Skin epidermis (tissue), 12 donors: ENCODE measurements around the gene PKIG.
"Not testable (repeated sequence)": the region's sequence is repeated elsewhere in the genome, so short reads cannot be mapped to it uniquely, and the experiment has no call there.

ENCODE experiments used
- H3K27ac ChIP-seq, 21 experiments: fragments of 200-600 bp; sonication (generic) in 11 of 21; one replicate each; pipeline ENCODE4 v1.5.0; 2020; ENCODE audit warnings: mild to moderate bottlenecking in 3 of 21, inconsistent platforms in 2 of 21, moderate library complexity in 2 of 21
- H3K4me3 ChIP-seq, 7 experiments: fragments of 200-600 bp; sonication (generic) in 2 of 7; one replicate each; pipeline ENCODE4 v1.5.0; 2020; ENCODE audit warnings: inconsistent platforms in 2 of 7, mild to moderate bottlenecking in 2 of 7, moderate library complexity in 1 of 7

The PKIG gene

DNA sequence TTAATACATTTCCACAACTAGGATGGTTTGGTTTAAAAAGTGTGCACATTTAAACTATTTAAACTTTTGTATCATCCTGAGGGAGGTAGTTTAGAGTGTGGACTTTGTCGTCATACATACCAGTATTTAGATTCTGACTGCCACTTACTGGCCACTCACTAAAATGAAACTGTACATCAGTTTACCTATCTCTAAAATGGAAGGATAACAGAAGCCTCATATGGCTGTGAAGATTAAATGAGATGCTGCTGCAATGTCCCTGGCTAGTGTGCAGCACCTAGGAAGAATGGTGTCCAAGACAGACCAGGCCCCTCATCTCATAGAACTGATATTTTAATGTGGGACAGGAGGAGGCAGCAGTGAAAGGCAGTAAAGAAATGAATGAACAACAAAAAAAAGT lies 12.0 kb upstream of the PKIG start:
- Histone ChIP-seq H3K4me3 (no peak overlapping the region), H3K27ac (peak overlapping the region in 1 of 21 experiments; percentile 37)

DNA sequence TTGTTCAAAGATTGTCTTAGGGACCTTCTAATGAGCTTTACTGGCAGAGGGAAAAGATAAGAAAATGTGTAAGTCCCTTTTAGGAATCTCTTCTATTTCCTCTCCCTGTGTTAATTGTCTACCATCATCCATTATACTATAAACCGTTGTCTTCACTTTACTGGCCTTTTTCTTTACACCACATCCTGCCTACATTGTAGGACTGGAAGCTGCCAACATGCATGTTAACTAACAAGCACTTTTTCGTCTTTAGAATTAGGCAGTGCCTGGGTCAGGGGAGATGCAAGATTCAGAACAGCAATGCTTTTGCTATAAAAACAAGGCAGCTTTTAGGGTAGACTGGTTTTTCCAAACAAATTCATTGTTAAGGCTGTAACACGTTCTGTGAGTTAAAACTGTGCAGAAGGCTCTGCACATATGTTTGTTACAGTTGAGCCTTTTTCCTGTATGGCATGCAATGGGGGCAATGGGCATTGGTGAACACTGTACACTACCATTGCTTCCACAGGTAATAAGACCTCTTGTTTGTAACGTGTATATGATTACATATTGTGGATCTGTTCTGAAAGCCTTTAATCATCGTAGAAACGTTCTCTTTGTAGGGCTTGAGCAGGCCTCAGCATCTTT lies 10.9 kb upstream of the PKIG start:
- Histone ChIP-seq H3K4me3 (no peak overlapping the region), H3K27ac (peak overlapping the region in 9 of 21 experiments; percentile 3 to 84 (median 66))

DNA sequence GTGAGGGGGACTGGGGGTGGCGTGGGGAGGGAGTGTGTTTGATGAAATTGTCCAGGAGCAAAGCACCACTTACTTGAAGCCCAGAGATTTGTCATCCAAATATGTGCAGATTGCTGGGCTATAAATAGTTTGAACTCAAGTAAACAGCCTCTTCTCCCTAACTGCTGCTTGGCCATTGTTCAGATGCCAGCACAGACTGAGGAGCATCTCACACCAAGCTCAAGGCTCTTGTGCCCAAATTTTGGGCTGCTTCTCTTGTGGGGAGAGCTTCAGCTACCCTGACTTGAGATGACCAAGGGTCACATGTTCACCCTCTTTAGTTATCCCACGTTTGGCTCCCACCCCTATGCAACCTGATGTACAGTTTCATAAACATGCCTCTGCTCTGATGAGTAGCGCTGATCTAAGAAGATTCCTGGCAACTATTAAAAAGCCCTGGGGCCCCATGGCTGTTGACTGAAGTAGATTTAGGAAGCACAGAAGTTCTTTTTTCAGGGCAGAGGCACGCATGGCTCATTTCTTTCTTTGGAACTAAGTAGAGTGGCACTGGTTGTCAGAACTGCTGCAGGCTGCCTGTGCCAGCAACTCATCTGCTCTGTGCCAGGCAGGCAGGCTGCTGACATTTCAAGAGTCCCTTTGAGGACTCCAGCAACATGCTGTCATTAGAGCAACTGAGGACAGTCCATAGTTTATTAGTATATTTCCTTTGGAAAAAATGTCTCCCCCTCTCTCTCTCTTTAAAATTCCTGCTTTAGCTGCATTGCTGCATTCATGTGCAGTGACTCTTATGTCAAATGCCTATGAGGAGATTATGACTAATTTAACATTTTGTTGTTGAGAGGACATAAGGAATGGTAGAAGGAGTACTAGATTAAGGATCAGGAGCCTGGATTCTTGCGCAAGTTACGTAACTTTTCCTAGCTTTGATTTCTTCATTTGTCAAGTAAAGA lies 9.6 kb upstream of the PKIG start:
- no peak overlapping the region for H3K4me3 ChIP-seq

DNA sequence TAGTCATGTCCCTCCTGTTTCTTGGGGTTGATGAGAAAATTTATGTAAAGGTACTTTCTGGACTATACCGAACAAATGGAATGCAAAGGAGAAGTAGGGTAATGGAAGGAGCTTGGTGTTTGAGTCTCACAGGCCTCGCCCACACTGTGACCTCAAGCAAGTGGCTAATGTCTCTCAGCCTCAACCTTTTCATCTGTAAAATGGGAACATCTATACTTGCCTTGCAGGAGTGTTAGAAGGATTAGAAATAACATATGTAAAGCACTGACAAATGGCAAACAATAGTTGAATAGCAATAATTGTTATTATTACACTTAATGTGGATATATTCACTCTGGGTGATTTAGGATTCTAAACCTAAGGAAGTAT lies 8.9 kb upstream of the PKIG start:
- peak overlapping the region in 17 of 21 experiments; percentile 19 to 84 (median 75) for H3K27ac ChIP-seq

More for the DNA sequence above, 9.6 kb upstream of the PKIG start:
- H3K27ac ChIP-seq: peak overlapping the region in 20 of 21 experiments; percentile 35 to 84 (median 72)

DNA sequence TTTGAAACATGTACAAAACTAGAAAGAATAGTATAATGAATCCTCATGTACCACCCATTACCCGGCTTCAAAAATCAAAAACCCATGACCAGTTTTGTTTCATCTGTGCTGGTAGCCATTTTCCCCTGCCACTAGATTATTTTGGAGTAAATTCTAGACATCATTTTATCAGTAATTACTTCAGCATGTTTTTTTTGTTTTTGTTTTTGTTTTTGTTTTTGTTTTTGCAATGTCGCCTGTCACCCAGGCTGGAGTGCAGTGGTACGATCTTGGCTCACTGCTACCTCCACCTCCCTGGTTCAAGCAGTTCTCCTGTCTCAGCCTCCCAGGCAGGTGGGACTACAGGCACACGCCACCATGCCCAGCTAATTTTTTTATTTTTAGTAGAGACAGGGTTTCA lies 8.0 kb upstream of the PKIG start:
- Histone ChIP-seq H3K4me3 (no peak overlapping the region), H3K27ac (peak overlapping the region in 2 of 21 experiments; percentile 66 to 84)

More for the DNA sequence above, 8.9 kb upstream of the PKIG start:
- H3K4me3 ChIP-seq: no peak overlapping the region

DNA sequence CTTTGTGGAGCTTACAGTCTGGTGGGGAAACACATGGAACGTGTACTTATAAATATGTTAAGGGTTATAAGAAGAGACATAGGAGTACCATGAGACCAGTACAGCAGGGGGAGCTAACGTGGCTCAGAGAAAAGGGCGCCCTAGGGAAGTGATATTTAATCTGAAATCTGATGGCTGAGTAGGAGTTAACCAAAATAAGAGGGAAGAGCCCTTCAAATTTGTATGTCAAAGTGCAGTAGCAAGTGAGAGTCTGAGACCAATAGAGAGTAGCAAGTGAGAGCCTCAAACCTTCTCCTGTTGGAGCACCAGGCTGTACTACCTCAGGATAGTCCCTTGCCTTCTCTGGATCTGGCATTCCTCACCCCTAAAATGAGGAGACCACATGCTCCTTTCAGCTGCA lies 6.1 kb upstream of the PKIG start:
- H3K4me3 ChIP-seq: no peak overlapping the region
- H3K27ac ChIP-seq: peak overlapping the region in 9 of 21 experiments; percentile 13 to 76 (median 40)

DNA sequence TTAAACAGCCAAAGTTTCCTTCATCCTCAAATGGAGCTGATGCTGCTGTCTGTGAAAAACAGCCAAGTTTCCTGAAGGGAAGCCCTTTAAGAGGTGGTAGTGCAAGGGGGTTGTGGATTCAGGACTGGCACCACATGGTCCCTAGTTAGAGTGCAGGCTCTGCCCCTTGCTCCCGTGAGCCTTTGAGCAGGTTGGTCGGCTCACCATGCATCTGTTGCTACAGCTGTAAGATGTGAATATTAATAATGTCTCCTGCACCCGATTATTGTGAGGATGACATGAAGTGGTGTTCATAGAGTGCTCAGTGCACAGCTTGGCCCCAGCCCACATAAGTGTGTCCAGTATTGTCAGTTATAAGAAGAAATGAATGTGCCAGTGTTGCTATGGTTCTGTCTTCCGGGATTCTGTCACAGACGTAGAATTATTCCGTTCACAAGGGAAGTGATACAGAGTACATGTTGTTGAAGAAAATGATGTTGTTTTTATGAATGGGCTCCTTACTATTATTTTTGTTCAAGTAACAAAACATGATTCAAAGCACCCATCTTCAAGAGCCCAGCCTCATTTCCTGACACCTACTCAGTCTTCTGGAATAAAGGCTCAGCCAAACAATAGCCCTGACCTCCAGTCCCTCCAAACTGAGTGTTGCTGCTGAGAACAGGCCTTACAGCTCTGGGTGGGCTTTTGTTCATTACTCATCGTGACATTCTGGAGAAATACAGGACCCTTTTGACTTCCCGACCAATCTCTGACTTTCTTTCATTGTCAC lies 2.9 kb upstream of the PKIG start:
- peak overlapping the region in 6 of 21 experiments; percentile 12 to 77 (median 56) for H3K27ac ChIP-seq

DNA sequence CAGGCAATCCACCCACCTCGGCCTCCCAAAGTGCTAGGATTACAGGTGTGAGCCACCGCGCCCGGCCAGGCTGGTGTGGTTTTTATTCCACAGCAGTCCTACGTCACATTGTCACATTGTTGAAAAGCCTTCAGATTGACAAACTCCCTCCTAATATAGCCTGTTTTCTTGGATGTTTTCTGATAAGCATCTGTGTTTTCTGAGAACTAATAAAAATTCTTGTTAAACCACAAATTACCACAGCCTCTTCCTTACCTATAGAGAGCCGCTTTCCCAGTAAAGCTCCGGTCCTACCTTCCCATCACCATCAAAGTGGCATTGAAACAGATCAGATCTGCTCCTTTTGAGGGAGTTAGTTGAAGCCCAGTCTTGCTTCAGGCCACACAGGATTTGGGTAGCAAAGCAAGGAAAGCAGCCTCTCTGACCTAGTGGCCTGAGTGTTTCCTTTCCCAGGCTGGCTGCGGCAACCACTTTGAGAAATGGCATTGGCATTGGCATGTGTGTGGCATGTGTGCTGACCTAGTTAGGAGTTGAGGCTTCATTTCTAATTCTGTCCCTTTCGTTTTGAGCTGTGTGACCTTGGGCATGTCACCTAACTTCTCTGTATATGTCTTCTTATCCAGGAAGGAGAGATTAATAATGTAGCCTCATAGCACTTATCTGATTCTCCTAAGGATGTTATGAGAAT lies 1.7 kb upstream of the PKIG start:
- Histone ChIP-seq H3K4me3 (no peak overlapping the region), H3K27ac (peak overlapping the region in 9 of 21 experiments; percentile 1 to 90 (median 64))

More for the DNA sequence above, 2.9 kb upstream of the PKIG start:
- H3K4me3 ChIP-seq: no peak overlapping the region

DNA sequence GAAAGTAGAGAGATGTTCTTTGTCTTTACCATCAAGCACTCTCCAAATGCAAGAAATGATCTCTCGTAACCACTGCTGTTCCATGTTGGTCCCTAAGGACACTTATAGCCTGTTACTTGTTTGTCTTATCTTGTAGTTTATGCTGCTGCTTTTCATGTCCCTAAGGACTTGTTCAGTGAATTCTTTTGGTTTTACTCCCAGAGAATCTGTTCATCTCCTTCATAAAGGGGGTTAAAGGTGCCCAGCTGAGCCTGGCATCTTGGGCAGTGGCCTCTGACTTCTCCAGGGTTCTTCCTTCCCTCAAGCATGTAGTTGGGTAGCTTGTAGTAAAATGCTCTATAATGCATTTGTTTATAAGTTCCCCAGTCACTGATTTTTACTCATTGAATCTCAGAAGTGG lies 864 bp upstream of the PKIG start:
- no peak overlapping the region for H3K4me3 ChIP-seq
- H3K27ac ChIP-seq: peak overlapping the region in 17 of 21 experiments; percentile 1 to 90 (median 60)

DNA sequence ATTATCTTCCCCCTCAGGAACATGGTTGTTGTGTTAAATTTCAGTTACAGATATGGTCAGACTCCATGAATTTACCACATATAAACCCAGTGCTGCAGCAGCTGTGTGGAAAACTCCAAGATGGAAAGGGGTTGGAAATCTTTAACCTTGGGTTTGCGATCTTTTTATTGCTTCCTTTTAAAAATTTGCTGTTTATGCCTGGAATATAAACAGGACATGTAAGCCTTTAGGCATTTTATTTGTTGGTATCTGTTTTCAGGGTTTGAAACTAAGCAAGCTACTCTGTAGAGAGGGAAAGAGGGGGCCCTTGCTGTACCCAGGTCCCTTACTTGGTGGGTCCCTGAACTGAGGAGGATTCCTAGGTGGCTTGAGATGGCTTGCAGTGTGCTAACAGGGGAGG lies 778 bp downstream of the PKIG start:
- Histone ChIP-seq H3K27ac (peak overlapping the region in 16 of 21 experiments; percentile 0 to 90 (median 60)), H3K4me3 (peak overlapping the region; percentile 0 to 27 (median 16))

DNA sequence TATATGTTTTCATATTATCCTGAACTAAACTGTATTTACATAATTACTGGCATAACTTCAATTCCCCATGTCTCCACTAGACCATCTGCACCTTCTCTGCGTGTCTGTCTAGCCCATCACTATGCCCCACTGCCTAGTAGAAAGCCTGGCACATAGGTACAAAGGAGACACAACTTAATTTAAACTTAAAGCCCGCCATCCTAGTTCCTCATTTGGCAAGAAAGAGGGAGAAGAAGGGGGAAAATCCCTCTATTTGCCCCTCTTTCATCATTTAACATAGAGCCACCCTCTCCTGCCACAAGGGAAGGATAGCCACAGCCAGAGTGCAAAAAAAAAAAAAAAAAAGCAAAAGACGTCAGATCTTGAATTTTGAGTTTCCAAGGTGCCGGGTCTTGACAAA lies 1.8 kb downstream of the PKIG start:
- no peak overlapping the region for H3K4me3 ChIP-seq
- H3K27ac ChIP-seq: peak overlapping the region in 2 of 21 experiments; percentile 8 to 77

DNA sequence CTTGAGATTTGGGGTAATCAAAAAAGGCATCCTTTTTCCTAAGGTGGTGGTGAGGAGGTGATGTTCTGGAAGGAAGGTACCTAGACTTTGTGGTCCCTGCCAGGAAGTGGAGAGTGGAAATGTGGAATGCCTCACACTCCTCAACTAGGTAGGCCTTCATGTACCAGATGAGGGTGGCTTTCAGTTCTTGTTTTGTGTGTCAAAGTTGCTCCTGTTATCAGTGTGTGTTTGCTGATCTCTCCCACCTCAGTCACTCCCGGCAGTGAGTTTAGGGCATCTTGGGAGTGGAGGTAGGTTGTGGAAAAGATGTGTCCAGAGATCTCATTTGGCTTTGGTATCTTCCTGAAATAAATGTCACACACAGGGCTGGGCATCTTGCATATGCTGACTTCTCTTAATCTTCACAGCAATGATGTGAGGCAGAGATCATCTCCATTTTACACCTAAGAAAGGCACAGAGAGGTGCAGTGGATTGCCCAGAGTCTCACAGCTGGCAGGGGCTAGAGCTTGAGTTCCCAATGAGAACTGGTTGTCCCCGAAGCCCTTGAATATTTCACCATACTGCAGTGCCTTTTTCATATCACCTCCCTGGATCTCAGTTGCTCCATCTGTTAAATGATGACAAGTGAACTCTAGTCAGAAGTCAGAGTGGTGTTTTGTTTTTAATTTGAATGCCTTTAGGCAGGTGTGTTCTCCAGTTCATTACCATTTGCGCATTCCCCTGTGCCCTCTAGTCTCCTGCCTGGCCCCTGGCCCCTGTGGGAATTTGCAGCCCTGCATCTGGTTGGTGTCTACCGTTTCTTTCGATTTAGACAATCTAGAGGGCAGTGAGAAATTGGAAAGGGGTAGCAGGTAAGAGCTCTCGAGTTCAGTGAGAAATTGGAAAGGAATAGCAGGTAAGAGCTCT lies 2.9 kb downstream of the PKIG start:
- peak overlapping the region in 4 of 21 experiments; percentile 10 to 77 (median 43) for H3K27ac ChIP-seq
- H3K4me3 ChIP-seq: no peak overlapping the region

DNA sequence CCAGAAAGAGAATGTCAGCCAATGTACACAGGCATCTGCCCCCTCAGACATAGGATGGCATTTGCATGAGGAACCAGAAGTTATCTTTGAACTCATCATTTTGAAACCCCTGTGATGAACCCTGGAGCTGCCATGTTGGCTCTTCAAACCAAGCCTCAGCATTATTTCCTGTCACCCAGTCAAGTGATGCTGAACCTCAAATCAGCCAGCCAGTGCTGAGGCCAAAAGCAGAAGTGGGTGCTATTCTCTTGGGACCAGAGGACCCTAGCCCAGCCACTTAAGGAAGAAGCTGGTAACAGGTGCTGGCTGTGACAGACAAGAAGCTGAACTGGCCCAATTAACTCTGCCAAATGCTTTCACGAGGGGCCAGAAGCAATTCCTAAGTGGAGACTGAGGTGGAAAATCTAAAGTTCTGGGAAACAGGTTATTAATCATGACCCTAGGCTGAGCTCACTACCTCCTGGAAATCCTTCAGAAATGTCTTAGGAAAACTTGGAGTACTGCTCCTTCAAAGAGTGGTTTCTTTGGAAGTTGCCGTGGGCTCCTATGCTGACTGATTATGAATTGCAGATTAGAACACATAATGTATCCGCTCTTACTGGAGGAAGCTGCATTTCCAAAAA lies 4.0 kb downstream of the PKIG start:
- Histone ChIP-seq H3K4me3 (no peak overlapping the region), H3K27ac (peak overlapping the region in 5 of 21 experiments; percentile 11 to 77 (median 37))

DNA sequence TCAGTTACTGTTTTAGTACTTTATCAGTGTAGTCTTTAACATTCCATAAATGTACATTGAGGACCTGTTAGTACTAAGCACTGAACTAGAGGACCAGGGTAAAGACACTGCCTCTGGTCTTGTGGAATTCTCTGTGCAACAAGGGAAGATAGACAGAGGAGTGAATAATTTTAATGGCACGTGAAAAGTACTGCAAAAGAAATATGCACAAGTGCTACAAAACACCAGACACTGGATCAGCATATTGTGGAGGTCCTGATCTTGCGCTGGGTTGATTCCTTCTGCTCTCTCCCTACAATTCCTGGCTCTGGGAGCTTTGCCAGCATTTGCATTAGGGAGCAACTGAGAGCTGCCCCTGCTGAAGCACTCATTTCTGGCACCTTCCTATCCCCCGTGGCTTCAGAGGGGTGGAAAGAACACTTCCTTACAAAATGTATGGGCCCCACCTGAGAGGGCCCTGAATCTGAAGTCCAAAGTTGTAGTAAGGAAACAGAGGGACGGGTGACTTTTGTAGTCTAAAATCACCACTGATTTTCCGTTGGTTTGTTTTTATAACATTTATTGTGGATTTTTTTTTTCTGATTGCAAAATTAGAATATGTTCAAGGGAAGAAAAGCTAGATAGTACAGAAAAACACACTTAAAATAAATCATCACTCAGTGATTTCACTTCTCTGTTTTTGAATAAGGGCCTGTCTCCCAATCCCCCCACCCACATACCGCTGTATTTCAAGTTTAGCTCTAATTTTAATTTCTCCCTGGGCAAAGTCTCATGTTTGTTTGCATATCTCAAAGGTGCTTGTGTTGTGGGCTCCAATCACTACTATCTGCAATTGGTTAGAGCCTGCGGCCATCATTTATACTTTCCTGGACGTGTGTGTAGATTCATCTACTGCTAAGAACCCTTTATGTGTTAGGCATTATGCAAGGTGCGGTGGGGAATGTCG lies 4.9 kb downstream of the PKIG start:
- Histone ChIP-seq H3K27ac (peak overlapping the region in 4 of 21 experiments; percentile 22 to 65 (median 45)), H3K4me3 (no peak overlapping the region)

DNA sequence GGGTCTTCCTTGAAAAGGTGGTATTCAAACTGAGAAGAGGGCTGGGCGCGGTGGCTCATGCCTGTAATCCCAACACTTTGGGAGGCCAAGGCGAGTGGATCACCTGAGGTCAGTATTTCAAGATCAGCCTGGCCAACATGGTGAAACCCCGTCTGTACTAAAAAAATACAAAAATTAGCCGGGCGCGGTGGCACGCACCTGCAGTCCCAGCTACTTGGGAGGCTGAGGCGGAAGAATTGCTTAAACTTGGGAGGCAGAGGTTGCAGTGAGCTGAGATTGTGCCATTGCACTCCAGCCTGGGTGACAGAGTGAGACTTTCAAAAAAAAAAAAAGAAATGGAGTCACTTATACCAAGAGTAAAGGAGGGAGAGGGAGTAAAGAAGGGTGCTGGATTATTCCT lies 5.9 kb downstream of the PKIG start:
- H3K27ac ChIP-seq: peak overlapping the region in 1 of 21 experiments; percentile 13
- H3K4me3 ChIP-seq: not testable (repeated sequence)

DNA sequence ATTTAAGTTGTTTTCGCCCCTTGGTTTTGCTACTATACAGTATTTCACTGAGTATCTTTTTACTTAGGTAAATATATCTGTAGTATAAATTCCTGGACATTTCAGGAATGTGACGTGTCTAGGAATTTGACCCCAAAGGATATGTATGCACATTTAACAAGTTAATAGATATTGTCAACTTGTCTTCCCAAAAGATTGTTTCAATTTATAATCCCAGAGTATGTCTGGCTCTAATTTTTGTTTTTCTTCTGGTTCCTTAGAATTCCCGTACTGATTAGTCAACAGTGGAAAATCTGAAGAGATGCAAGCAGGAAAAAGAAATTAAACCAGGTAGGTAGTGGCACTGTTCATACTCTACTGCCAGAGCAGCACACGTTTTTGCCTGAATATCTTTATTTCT lies 7.2 kb downstream of the PKIG start:
- H3K4me3 ChIP-seq: no peak overlapping the region
- H3K27ac ChIP-seq: no peak overlapping the region
